HG03469 (cell line): Measurements from ENCODE around the gene SPAST.
A peak's percentile ranks its signal among the peaks of the same experiment; 100 is the strongest.
"Not testable (repeated sequence)": the region's sequence is repeated elsewhere in the genome, so short reads cannot be mapped to it uniquely, and the experiment has no call there.

ENCODE experiments used
- ATAC-seq: cut with Tn5 transposase; IDR thresholded peaks from one replicate; pipeline ENCODE4 v1.9.1; 2021; ENCODE audit warnings: mild to moderate bottlenecking, moderate library complexity, moderate number of reproducible peaks; ENCODE audit not compliant: unreplicated experiment

SPAST gene

DNA sequence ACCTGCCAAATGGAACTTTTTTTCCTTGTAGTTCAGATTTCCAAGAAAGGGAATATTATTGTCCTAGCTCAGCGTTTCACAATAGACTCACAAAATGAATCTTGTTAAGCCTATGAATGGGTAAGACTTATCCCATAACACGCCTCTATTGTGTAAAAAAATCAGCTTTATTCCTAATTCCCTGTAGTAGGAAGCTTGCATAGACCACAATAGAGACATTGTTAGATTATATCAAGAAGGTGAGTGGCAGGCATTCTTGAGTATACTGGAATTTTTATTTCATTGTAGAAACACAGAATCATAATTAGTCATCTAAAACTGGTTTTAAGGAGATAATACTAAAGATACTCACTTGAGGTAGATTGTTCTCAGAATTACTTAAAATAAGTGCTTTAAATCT, 55.8 kb downstream of the SPAST start:
- ATAC-seq: no peak

GRCh38 chr2:32124660-32125059, 61.3 kb downstream of the SPAST start:
- ATAC-seq: no peak

- ATAC-seq: no peak
Measured at GRCh38 chr2:32128636-32129035, 65.3 kb downstream of the SPAST start.

- ATAC-seq: no peak
Measured at GRCh38 chr2:32129086-32129485, 65.7 kb downstream of the SPAST start.

DNA sequence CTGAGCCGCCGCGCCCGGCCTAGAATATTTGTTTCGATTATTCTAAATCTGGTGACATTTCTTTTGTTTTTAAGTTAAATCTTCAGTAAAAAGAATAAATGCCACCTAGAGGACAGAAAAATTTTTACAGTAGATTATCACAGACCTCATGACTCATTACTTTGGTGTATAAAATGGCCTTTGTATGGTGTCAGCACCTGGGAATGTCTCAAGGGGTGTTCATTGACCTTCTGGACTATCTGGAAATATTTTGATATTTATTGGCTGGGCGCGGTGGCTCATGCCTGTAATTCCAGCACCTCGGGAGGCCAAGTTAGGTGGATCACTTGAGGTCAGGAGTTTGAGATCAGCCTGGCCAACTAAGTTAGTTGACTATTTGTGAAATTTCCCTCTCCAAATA, 72.1 kb downstream of the SPAST start:
- ATAC-seq: no peak

GRCh38 chr2:32136097-32136496, 72.7 kb downstream of the SPAST start:
- no peak for ATAC-seq

DNA sequence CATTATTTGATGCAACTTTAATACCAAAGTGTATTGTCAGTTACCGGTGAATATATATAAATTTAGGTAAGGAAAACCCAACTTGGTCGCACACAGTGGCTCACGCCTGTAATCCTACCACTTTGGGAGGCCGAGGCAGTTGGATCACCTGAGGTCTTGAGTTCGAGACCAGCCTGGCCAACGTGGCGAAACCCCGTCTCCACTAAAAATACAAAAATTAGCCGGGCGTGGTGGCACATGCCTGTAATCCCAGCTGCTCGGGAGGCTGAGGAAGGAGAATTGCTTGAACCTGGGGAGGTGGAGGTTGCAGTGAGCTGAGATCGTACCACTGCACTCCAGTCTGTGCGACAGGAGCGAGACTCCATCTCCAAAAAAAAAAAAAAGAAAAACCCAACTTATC, 88.2 kb downstream of the SPAST start:
- ATAC-seq: not testable (repeated sequence)

GRCh38 chr2:32159678-32160077, 96.3 kb downstream of the SPAST start:
- ATAC-seq: no peak

DNA sequence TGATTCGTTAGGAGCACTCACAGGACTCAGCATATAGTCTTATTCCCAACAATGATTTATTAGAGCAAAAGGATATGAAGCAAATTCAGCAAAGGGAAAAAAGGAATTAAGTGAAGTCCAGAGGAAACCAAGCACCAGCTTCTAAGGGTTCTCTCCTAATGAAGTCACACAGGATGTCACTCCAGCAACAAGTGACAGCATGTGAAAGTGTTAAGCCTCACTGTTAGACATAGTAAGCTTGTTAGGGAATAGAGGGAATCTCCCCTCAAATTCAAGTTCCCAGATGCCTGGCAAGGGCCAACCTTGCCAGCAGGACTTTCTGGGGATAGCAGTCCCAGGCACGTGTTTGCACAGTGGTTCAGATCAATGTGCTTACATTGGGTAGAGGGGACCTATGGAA, 97.9 kb downstream of the SPAST start:
- ATAC-seq: no peak

- ATAC-seq: not testable (repeated sequence)
Measured at GRCh38 chr2:32164254-32164653, 100.9 kb downstream of the SPAST start.

GRCh38 chr2:32165027-32165347, 101.6 kb downstream of the SPAST start:
- not testable (repeated sequence) for ATAC-seq

GRCh38 chr2:32166115-32166574, 102.8 kb downstream of the SPAST start:
- no peak for ATAC-seq

GRCh38 chr2:32168513-32168912, 105.2 kb downstream of the SPAST start:
- ATAC-seq: peak; percentile 37

- ATAC-seq: no peak
Measured at GRCh38 chr2:32172870-32173269, 109.5 kb downstream of the SPAST start.

GRCh38 chr2:32182667-32183066, 119.3 kb downstream of the SPAST start:
- no peak for ATAC-seq

DNA sequence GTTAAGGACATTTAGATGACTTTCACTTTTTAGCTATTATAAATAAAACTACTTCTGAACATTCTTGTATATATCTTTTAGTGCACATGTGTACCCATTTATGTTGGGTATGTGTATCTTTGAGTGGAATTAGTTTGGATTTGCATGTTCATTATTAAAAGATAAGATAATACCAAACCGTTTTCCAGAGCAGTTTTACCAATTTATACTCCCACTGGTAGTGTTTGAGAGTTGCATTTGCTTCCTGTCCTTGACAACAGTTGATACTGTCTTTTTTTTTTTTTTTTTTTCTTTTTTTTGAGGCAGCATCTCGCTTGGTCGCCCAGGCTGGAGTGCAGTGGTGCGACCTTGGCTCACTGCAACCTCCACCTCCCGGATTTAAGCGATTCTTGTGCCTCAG, 125.7 kb downstream of the SPAST start:
- ATAC-seq: no peak

DNA sequence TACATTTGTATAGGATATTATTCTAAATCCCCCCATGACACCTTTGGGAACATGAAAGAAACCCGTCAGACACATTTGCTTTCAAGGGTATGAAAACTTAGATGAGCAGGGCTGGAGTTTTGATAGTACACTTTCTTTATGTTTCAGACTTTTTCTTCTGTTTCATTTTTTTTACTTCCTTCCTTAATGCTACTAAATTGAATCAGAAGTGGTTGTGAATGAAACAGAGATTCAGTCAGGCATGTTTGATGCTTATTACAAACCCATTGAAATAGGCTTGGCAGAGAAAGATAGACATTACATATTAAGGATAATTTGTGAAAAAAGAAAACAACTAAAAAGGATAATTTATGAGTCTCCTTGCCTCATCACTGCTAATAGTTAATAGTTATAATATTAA, 129.1 kb downstream of the SPAST start:
- ATAC-seq: no peak

GRCh38 chr2:32200814-32201213, 137.5 kb downstream of the SPAST start:
- no peak for ATAC-seq

DNA sequence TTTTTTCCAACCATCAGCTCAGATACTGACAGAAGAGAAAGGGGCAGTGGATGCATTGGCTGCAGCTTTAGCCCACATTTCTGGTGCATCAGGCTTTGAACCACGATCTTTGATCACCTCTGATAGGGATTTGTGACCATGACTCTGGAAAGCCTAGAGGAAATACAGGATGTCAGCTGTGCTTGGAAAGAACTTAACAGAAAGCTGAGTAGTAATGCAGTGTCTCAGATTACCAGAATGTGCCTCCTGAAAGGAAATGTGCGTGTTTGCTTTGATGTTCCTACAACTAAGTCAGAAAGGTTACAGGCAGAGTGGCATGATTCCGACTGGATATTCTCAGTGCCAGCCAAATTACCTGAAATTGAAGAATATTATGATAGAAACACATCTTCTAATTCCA, 140.1 kb downstream of the SPAST start:
- ATAC-seq: not testable (repeated sequence)
